Endodermal cell (in vitro differentiated cells): Measurements from ENCODE around the gene WDR27. TPM values are rescaled to one million over a fixed set of nuclear protein-coding genes. Genes with fewer than 3 reads are reported as not detected.

Experiments
- DNase-seq: peaks from one replicate; pipeline ENCODE4 v3.0.0-alpha.2; 2017
- H3K27ac ChIP-seq: 2 replicates; pipeline ENCODE4 v1.5.1; 2013; ENCODE audit warnings: mild to moderate bottlenecking, low read depth, low read length, moderate library complexity
- H3K27me3 ChIP-seq: 2 replicates; pipeline ENCODE4 v1.6.1; 2013; ENCODE audit warnings: mild to moderate bottlenecking, low read length, moderate library complexity; ENCODE audit not compliant: insufficient read depth, control insufficient read depth, poor library complexity, severe bottlenecking
- H3K36me3 ChIP-seq: 2 replicates; pipeline ENCODE4 v1.7.0; 2013; ENCODE audit warnings: mild to moderate bottlenecking, low read length, moderate library complexity; ENCODE audit not compliant: control insufficient read depth, insufficient read depth
- H3K4me1 ChIP-seq: one replicate; pipeline ENCODE4 v1.7.0; 2013; ENCODE audit warnings: low read length; ENCODE audit not compliant: control insufficient read depth, insufficient read depth
- H3K4me3 ChIP-seq: 2 replicates; pipeline ENCODE4 v1.5.1; 2013; ENCODE audit warnings: mild to moderate bottlenecking, low read length, moderate library complexity
- H3K9ac ChIP-seq: 2 replicates; pipeline ENCODE4 v1.6.1; 2013; ENCODE audit warnings: mild to moderate bottlenecking, low read length, moderate library complexity; ENCODE audit not compliant: poor library complexity, severe bottlenecking; ENCODE audit errors: extremely low read depth
- H3K9me3 ChIP-seq: 2 replicates; pipeline ENCODE4 v1.6.1; 2013; ENCODE audit warnings: mild to moderate bottlenecking, low read length, moderate library complexity; ENCODE audit not compliant: control insufficient read depth
- H3K27ac Mint-ChIP-seq: 2 replicates; pipeline ENCODE4 v1.8.0; 2020; ENCODE audit warnings: mixed read lengths
- H3K27me3 Mint-ChIP-seq: 2 replicates; pipeline ENCODE4 v1.8.0; 2021; ENCODE audit warnings: mild to moderate bottlenecking, mixed read lengths; ENCODE audit not compliant: insufficient read depth
- H3K36me3 Mint-ChIP-seq: 2 replicates; pipeline ENCODE4 v1.8.0; 2020; ENCODE audit warnings: low read depth, mixed read lengths
- H3K4me1 Mint-ChIP-seq: 2 replicates; pipeline ENCODE4 v1.8.0; 2020; ENCODE audit warnings: mixed read lengths
- H3K4me3 Mint-ChIP-seq: 2 replicates; pipeline ENCODE4 v1.8.0; 2020; ENCODE audit warnings: mild to moderate bottlenecking, moderate library complexity, mixed read lengths
- H3K9me3 Mint-ChIP-seq: 2 replicates; pipeline ENCODE4 v1.8.0; 2020; ENCODE audit warnings: mild to moderate bottlenecking, mixed read lengths
- CTCF ChIP-seq: fragments of 200-600 bp; sonication (generic); conservative IDR thresholded peaks from 2 replicates; pipeline ENCODE4 v1.5.0; 2021; ENCODE audit warnings: antibody characterized with exemption, mild to moderate bottlenecking
- WGBS, 2 experiments: methylation state at CpG; one replicate each; pipeline versions ENCODE4 v1.1.5 to v1.1.7; 2013; ENCODE audit warnings: missing lambda C conversion rate in 2 of 2, mixed read lengths in 1 of 2; ENCODE audit not compliant: insufficient coverage in 1 of 2, insufficient read length in 1 of 2; 5-methylcytosine and 5-hydroxymethylcytosine counted together
- total RNA-seq, 2 donors: library from RNA; stranded (reverse); fragmentation: NEBNext Ultra II Directional in 1 of 2; extraction: Animal tissue kit (Norgen Biotek cat#: 25700) in 1 of 2; gene quantifications; 2 replicates in 1 of 2; 3 replicates in 1 of 2; pipeline ENCODE4 v1.2.1, GENCODE V29; 2021

Gene WDR27
- total RNA-seq, 2 donors from 2014 or later: 94.4 to 110 TPM

- no peak overlapping the region for H3K9ac ChIP-seq
- H3K4me3 ChIP-seq: no peak overlapping the region
- Mint-ChIP-seq H3K4me1 (no peaks in the 10 kb centered on the region), H3K36me3 (peaks cover 29% of the 10 kb centered on the region), H3K4me3 (no peak overlapping the region), H3K27ac (no peak overlapping the region), H3K9me3 (peaks cover 24% of the 10 kb centered on the region), H3K27me3 (no peaks in the 10 kb centered on the region)
- WGBS, 2 experiments: 92% methylated on average over 4 to 5 of the region's 5 CpGs
- no peak for TF ChIP-seq CTCF
- H3K4me1 ChIP-seq: no peaks in the 10 kb centered on the region
- peaks cover 31% of the 10 kb centered on the region for H3K9me3 ChIP-seq
- DNase-seq: no peak
- no peaks in the 10 kb centered on the region for H3K27me3 ChIP-seq
- H3K36me3 ChIP-seq: peaks cover 12% of the 10 kb centered on the region
- H3K27ac ChIP-seq: no peak overlapping the region
These were observed 162.5 kb downstream of the WDR27 start for GRCh38 chr6:169539176-169539897.

GRCh38 chr6:169536446-169537170 is 165.2 kb downstream of the WDR27 start:
- no peak for DNase-seq

GRCh38 chr6:169534039-169534421 is 167.8 kb downstream of the WDR27 start:
- Histone ChIP-seq H3K4me1 (no peaks in the 10 kb centered on the region), H3K9me3 (peaks cover 46% of the 10 kb centered on the region), H3K27ac (no peak overlapping the region), H3K27me3 (no peaks in the 10 kb centered on the region), H3K36me3 (peaks cover 19% of the 10 kb centered on the region), H3K4me3 (no peak overlapping the region), H3K9ac (no peak overlapping the region)
- H3K4me3 Mint-ChIP-seq: no peak overlapping the region
- no peak for DNase-seq
- no peaks in the 10 kb centered on the region for H3K4me1 Mint-ChIP-seq
- no peak for TF ChIP-seq CTCF
- no peak overlapping the region for H3K27ac Mint-ChIP-seq
- peaks cover 42% of the 10 kb centered on the region for H3K36me3 Mint-ChIP-seq
- no peaks in the 10 kb centered on the region for H3K27me3 Mint-ChIP-seq
- 93% methylated on average over 3 of the region's 3 CpGs; no CpG with 5 or more reads in 1 of the 2 experiments for WGBS, 2 experiments
- peaks cover 38% of the 10 kb centered on the region for H3K9me3 Mint-ChIP-seq

More at GRCh38 chr6:169536446-169537170, 165.2 kb downstream of the WDR27 start:
- peaks cover 42% of the 10 kb centered on the region for H3K36me3 Mint-ChIP-seq
- H3K4me1 Mint-ChIP-seq: no peaks in the 10 kb centered on the region
- no peak for TF ChIP-seq CTCF
- no peaks in the 10 kb centered on the region for H3K27me3 Mint-ChIP-seq
- Histone ChIP-seq H3K36me3 (peaks cover 19% of the 10 kb centered on the region), H3K27me3 (no peaks in the 10 kb centered on the region), H3K4me1 (no peaks in the 10 kb centered on the region), H3K27ac (no peak overlapping the region), H3K9me3 (peaks cover 46% of the 10 kb centered on the region), H3K4me3 (no peak overlapping the region), H3K9ac (no peak overlapping the region)
- 78 to 100% methylated on average over 3 to 5 of the region's 5 CpGs for WGBS, 2 experiments
- H3K27ac Mint-ChIP-seq: no peak overlapping the region
- no peak overlapping the region for H3K4me3 Mint-ChIP-seq
- peaks cover 38% of the 10 kb centered on the region for H3K9me3 Mint-ChIP-seq
